SK-N-SH treated with all-trans-retinoic acid at 6 μM for 48 hours (cell line): ENCODE results near the gene DNAH2.
"Not testable (repeated sequence)": the region's sequence is repeated elsewhere in the genome, so short reads cannot be mapped to it uniquely, and the experiment has no call there.

Source experiments
- ATAC-seq: fragments of 200-7000 bp; cut with Tn5 transposase; 3 replicates; pipeline ENCODE4 v1.9.1; 2020; ENCODE audit warnings: mild to moderate bottlenecking, moderate library complexity
- ARNTL ChIP-seq: fragments of 450-650 bp; formaldehyde crosslinking; IDR thresholded peaks from 2 replicates; pipeline ENCODE4 v1.5.0; 2020; ENCODE audit warnings: low read depth, mild to moderate bottlenecking, moderate library complexity, borderline replicate concordance
- BACH2 ChIP-seq: fragments of 250-450 bp; sonication (Bioruptor Pico); IDR thresholded peaks from 2 replicates; pipeline ENCODE4 v1.9.0; 2021; ENCODE audit warnings: mild to moderate bottlenecking, borderline replicate concordance
- CSDC2 ChIP-seq: fragments of 250-450 bp; sonication (Bioruptor Pico); IDR thresholded peaks from 2 replicates; pipeline ENCODE4 v1.5.0; 2020; ENCODE audit warnings: mild to moderate bottlenecking, moderate library complexity
- ISL1 ChIP-seq: fragments of 250-450 bp; sonication (Bioruptor Pico); IDR thresholded peaks from 2 replicates; pipeline ENCODE4 v2.1.2; 2022; ENCODE audit warnings: mild to moderate bottlenecking, moderate library complexity
- OSR1 ChIP-seq: fragments of 250-450 bp; sonication (Bioruptor Pico); IDR thresholded peaks from 2 replicates; pipeline ENCODE4 v1.8.0; 2022; ENCODE audit warnings: moderate library complexity, mild to moderate bottlenecking, inconsistent platforms
- PPARA ChIP-seq: fragments of 250-450 bp; sonication (Bioruptor Pico); IDR thresholded peaks from 2 replicates; pipeline ENCODE4 v1.5.0; 2020; ENCODE audit warnings: mild to moderate bottlenecking, borderline replicate concordance
- RARB ChIP-seq: fragments of 250-450 bp; sonication (Bioruptor Pico); IDR thresholded peaks from 2 replicates; pipeline ENCODE4 v1.8.0; 2021; ENCODE audit warnings: mild to moderate bottlenecking, moderate library complexity
- SNAI2 ChIP-seq: fragments of 250-450 bp; sonication (Bioruptor Pico); IDR thresholded peaks from 2 replicates; pipeline ENCODE4 v1.5.0; 2020; ENCODE audit warnings: mild to moderate bottlenecking, moderate library complexity
- TCF4 ChIP-seq: fragments of 250-450 bp; sonication (Bioruptor Pico); IDR thresholded peaks from 2 replicates; pipeline ENCODE4 v1.8.0; 2021; ENCODE audit warnings: mild to moderate bottlenecking, moderate library complexity, borderline replicate concordance
- TOX ChIP-seq: fragments of 250-450 bp; sonication (Bioruptor Pico); IDR thresholded peaks from 2 replicates; pipeline ENCODE4 v1.8.0; 2021; ENCODE audit warnings: mild to moderate bottlenecking, moderate library complexity, borderline replicate concordance
- TSHZ2 ChIP-seq: fragments of 250-450 bp; sonication (Bioruptor Pico); IDR thresholded peaks from 2 replicates; pipeline ENCODE4 v1.5.0; 2020; ENCODE audit warnings: mild to moderate bottlenecking, moderate library complexity
- ZC3H10 ChIP-seq: fragments of 250-450 bp; sonication (Bioruptor Pico); IDR thresholded peaks from 2 replicates; pipeline ENCODE4 v1.5.1; 2021; ENCODE audit warnings: mild to moderate bottlenecking, moderate library complexity
- ZNF565 ChIP-seq: fragments of 450-650 bp; formaldehyde crosslinking; conservative IDR thresholded peaks from 2 replicates; pipeline ENCODE4 v1.5.0; 2020; ENCODE audit warnings: low read depth, mild to moderate bottlenecking, moderate library complexity
- TF ChIP-seq, protein P1 (sequence below): fragments of 250-450 bp; sonication (Bioruptor Pico); IDR thresholded peaks from 2 replicates; pipeline ENCODE4 v1.5.1; 2021; ENCODE audit warnings: mild to moderate bottlenecking, moderate library complexity
- TF ChIP-seq, protein P2 (sequence below): fragments of 250-450 bp; sonication (Bioruptor Pico); IDR thresholded peaks from 2 replicates; pipeline ENCODE4 v1.8.0; 2021; ENCODE audit warnings: low read depth, mild to moderate bottlenecking, moderate library complexity, borderline replicate concordance
- TF ChIP-seq, protein P3 (sequence below): fragments of 250-450 bp; sonication (Bioruptor Pico); IDR thresholded peaks from 2 replicates; pipeline ENCODE4 v1.5.1; 2020; ENCODE audit warnings: low read depth, mild to moderate bottlenecking, moderate library complexity
- TF ChIP-seq, protein P4 (sequence below): fragments of 250-450 bp; sonication (Bioruptor Pico); IDR thresholded peaks from 2 replicates; pipeline ENCODE4 v1.8.0; 2020; ENCODE audit warnings: mild to moderate bottlenecking, moderate library complexity, borderline replicate concordance

Gene DNAH2

GRCh38 chr17:7807206-7807605 lies 89.7 kb downstream of the DNAH2 start:
- ATAC-seq: no peak
- no peak for TF ChIP-seq PPARA (CRISPR knock-in tag)
- no peak for TF ChIP-seq CSDC2 (CRISPR knock-in tag)
- TF ChIP-seq BACH2: no peak
- no peak for TF ChIP-seq TSHZ2 (CRISPR knock-in tag)
- no peak for TF ChIP-seq OSR1
- TF ChIP-seq ISL1 (CRISPR knock-in tag): no peak

GRCh38 chr17:7809086-7809790 lies 91.7 kb downstream of the DNAH2 start:
- ATAC-seq: no peak
- TF ChIP-seq RARB (CRISPR knock-in tag) (no peak), TSHZ2 (CRISPR knock-in tag) (no peak), TCF4 (CRISPR knock-in tag) (no peak), SNAI2 (CRISPR knock-in tag) (no peak)
- TF ChIP-seq, protein P1, sequence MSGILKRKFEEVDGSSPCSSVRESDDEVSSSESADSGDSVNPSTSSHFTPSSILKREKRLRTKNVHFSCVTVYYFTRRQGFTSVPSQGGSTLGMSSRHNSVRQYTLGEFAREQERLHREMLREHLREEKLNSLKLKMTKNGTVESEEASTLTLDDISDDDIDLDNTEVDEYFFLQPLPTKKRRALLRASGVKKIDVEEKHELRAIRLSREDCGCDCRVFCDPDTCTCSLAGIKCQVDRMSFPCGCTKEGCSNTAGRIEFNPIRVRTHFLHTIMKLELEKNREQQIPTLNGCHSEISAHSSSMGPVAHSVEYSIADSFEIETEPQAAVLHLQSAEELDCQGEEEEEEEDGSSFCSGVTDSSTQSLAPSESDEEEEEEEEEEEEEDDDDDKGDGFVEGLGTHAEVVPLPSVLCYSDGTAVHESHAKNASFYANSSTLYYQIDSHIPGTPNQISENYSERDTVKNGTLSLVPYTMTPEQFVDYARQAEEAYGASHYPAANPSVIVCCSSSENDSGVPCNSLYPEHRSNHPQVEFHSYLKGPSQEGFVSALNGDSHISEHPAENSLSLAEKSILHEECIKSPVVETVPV: no peak
- TF ChIP-seq, protein P2, sequence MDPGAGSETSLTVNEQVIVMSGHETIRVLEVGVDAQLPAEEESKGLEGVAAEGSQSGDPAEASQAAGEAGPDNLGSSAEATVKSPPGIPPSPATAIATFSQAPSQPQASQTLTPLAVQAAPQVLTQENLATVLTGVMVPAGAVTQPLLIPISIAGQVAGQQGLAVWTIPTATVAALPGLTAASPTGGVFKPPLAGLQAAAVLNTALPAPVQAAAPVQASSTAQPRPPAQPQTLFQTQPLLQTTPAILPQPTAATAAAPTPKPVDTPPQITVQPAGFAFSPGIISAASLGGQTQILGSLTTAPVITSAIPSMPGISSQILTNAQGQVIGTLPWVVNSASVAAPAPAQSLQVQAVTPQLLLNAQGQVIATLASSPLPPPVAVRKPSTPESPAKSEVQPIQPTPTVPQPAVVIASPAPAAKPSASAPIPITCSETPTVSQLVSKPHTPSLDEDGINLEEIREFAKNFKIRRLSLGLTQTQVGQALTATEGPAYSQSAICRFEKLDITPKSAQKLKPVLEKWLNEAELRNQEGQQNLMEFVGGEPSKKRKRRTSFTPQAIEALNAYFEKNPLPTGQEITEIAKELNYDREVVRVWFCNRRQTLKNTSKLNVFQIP (CRISPR knock-in tag): no peak

DNA sequence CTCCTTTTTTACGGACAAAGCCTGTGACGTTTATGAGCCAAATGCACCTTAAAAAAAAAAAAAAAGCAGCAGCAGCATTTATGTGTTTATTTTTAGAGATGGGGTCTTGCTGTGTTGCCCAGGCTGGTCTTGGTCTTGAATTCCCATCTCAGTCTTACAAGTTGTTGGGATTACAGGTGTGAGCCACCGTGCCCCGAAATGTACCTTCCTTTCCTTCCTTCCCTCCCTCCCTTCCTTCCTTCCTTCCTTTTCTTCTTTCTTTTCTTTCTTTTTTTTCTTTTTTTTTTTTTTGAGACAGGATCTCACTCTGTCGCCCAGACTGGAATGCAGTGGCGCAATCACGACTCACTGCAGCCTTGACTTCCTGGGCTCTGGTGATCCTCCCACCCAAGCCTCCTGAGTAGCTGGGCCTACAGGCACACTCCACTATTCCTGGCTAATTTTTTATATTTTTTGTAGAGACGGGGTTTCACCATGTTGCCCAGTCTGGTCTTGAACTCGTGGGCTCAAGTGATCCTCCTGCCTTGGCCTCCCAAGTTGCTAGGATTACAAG lies 92.3 kb downstream of the DNAH2 start:
- not testable (repeated sequence) for ATAC-seq

DNA sequence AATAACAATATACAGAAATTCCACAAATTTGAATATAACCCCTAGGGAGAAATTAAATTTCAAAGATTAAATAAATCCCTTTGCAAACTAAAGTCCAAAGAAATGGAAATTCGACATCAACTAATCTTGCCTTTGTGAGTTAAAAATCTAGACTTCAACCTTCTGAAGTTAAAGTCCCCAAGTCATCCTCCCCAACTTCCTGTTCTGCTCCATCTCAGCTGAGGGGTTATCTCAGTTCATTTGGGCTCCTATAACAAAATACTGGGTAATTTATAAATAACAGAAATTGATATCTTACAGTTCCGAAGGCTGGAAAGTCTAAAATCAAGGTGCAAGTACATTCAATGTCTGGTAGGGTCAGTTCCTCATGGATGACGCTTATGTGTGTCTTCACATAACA lies 93.7 kb downstream of the DNAH2 start:
- no peak for ATAC-seq
- TF ChIP-seq OSR1: no peak
- TF ChIP-seq BACH2: no peak
- TF ChIP-seq, protein P3, sequence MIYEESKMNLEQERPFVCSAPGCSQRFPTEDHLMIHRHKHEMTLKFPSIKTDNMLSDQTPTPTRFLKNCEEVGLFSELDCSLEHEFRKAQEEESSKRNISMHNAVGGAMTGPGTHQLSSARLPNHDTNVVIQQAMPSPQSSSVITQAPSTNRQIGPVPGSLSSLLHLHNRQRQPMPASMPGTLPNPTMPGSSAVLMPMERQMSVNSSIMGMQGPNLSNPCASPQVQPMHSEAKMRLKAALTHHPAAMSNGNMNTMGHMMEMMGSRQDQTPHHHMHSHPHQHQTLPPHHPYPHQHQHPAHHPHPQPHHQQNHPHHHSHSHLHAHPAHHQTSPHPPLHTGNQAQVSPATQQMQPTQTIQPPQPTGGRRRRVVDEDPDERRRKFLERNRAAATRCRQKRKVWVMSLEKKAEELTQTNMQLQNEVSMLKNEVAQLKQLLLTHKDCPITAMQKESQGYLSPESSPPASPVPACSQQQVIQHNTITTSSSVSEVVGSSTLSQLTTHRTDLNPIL (CRISPR knock-in tag): no peak
- no peak for TF ChIP-seq CSDC2 (CRISPR knock-in tag)
- no peak for TF ChIP-seq ARNTL
- no peak for TF ChIP-seq TSHZ2 (CRISPR knock-in tag)
- TF ChIP-seq ISL1 (CRISPR knock-in tag): no peak
- TF ChIP-seq, protein P4, sequence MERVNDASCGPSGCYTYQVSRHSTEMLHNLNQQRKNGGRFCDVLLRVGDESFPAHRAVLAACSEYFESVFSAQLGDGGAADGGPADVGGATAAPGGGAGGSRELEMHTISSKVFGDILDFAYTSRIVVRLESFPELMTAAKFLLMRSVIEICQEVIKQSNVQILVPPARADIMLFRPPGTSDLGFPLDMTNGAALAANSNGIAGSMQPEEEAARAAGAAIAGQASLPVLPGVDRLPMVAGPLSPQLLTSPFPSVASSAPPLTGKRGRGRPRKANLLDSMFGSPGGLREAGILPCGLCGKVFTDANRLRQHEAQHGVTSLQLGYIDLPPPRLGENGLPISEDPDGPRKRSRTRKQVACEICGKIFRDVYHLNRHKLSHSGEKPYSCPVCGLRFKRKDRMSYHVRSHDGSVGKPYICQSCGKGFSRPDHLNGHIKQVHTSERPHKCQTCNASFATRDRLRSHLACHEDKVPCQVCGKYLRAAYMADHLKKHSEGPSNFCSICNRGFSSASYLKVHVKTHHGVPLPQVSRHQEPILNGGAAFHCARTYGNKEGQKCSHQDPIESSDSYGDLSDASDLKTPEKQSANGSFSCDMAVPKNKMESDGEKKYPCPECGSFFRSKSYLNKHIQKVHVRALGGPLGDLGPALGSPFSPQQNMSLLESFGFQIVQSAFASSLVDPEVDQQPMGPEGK (CRISPR knock-in tag): no peak
- no peak for TF ChIP-seq TOX (CRISPR knock-in tag)
- no peak for TF ChIP-seq ZC3H10
- TF ChIP-seq, protein P1: no peak
- TF ChIP-seq ZNF565 (CRISPR knock-in tag): no peak
